Adrenal gland (tissue), 5 donors: Measurements from ENCODE around the gene PIM3.

Experiments
- POLR2A ChIP-seq, 2 donors: fragments of 450-650 bp; IDR thresholded peaks; one replicate each; pipeline ENCODE4 v1.6.1; 2017; ENCODE audit warnings: antibody characterized with exemption in 2 of 2, mild to moderate bottlenecking in 2 of 2, moderate library complexity in 1 of 2
- TF ChIP-seq, protein P1 (sequence below), 6 experiments: fragments of 450-650 bp in 4 of 6; fragments of 200-600 bp in 2 of 6; sonication (generic) in 1 of 6; IDR thresholded peaks; 1 replicate in 5 of 6; 2 replicates in 1 of 6; pipeline versions ENCODE4 v1.5.1 to v1.8.0; 2016 to 2021; ENCODE audit warnings: antibody characterized with exemption in 6 of 6, mild to moderate bottlenecking in 2 of 6, moderate library complexity in 1 of 6
- donor health status: DM: no; HTN: no; CAD: no.

DNA sequence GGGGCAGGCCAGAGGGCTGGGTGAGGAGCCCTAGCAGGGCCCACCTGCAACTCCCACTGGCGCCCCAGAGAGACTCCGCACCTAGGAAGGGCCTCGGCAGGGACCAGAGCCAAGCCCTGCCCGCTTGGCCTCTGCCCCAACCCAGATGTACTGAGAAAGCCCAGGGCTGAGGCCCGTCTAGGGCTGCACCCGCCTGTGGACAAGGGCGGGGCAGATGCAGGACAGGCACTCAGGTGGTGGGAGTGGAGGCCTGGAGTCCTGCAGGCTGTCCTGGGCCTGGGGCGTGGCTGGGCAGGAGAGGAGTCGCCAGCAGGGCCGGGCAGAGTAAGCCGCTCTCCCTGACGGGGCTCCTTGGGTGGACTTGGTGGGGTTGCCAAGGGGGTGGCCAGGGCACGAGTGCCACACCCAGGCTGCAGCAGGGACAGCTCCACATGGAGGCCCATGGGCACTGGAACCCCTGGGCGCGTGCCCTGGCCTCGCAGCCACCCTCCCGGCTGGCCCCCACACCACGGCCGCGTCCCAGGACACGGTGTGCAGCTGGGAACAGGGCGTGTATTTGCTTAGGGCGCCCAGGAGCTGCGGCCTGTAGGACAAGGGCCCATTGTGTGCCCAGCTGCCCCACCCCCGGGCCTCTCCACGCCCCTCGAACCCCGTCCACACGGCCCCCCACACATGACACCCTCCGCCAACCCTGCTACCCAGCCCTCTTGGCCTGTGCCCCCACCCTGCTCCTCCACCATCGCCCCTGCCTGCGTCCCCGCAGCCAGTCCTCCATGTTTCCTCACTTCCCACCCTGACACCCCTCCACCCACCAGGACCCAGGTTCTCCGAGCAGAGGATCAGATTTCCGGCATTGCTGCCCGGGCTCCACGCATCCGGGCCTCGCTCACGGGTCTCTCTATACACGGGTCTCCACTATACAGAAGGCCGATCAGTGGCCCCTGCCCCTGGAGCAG lies 11.3 kb upstream of the PIM3 start:
- TF ChIP-seq, protein P1, sequence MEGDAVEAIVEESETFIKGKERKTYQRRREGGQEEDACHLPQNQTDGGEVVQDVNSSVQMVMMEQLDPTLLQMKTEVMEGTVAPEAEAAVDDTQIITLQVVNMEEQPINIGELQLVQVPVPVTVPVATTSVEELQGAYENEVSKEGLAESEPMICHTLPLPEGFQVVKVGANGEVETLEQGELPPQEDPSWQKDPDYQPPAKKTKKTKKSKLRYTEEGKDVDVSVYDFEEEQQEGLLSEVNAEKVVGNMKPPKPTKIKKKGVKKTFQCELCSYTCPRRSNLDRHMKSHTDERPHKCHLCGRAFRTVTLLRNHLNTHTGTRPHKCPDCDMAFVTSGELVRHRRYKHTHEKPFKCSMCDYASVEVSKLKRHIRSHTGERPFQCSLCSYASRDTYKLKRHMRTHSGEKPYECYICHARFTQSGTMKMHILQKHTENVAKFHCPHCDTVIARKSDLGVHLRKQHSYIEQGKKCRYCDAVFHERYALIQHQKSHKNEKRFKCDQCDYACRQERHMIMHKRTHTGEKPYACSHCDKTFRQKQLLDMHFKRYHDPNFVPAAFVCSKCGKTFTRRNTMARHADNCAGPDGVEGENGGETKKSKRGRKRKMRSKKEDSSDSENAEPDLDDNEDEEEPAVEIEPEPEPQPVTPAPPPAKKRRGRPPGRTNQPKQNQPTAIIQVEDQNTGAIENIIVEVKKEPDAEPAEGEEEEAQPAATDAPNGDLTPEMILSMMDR (IDR thresholded peaks at IDR 0.05), result no peak
- no peak for TF ChIP-seq POLR2A (IDR thresholded peaks at IDR 0.05)
